Bronchial smooth muscle cell (primary cell): Measurements from ENCODE around the gene CLCN7. TPM values are rescaled to one million over a fixed set of nuclear protein-coding genes. Genes with fewer than 3 reads are reported as not detected.

Experiments used
- total RNA-seq: library from RNA; depleted of rRNA; stranded (reverse); fragments of >200 nt; gene quantifications from 2 replicates; pipeline ENCODE4 v1.2.1, GENCODE V29; 2014

Gene CLCN7
- 58.9 and 65.9 TPM in 2 replicates for total RNA-seq

GRCh38 chr16:1474796-1475551 lies at the start of gene CLCN7:
TSS of gene CLCN7 (minus strand) at chr16:1475028. CDS start at chr16:1474974, 54 bp downstream.

GRCh38 chr16:1492923-1493745 lies 18.3 kb upstream of the CLCN7 start, which contains the start of gene TELO2:
TSS of gene TELO2 (plus strand) at chr16:1493360. CDS start at chr16:1494282, 922 bp downstream.

GRCh38 chr16:1488619-1489018 lies 13.8 kb upstream of the CLCN7 start, which contains the start of gene PTX4:
TSS of gene PTX4 (minus strand) at chr16:1488944. CDS start at chr16:1488909, 35 bp downstream.

DNA sequence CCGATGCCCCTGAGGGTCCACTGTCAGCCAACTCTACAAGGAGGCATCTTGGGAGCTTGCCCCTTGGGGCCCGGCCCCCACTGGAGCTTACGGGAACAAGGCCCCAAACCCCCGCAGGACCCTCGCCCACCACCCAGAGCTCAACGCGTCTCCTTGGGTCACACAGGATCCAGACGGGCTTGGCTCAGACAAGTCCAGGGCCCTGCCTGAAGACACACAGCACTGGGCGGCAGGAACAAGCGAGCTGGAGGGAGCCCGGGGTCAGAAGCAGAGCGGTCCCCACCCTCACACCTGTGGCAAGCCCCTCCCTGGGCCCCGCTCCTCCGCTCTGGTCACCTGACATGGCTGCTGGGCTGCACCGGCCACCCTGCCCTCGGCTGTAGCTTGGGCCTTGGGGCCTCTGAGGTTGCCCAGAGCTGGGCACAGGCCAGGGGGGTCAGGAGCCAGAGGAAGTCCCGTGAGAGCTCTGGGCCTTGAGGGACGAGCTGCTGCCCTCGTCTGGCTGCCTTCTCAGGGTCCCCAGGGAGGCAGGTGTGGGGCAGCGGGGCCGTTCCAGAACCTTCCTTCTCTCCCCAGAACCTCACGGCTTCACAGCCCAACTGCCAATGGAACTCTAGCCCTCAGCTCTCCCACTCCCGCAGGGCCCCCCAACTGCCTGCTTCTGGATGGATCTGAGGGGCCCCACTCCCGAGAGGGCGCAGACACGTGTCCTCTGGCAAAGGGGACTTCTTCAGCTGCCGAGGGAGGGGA lies 30.7 kb downstream of the CLCN7 start, which contains the start of gene CCDC154:
TSS of gene CCDC154 (minus strand) at position 577 of the 750 bp plus-strand sequence. CDS start at position 343, 234 bp downstream.

DNA sequence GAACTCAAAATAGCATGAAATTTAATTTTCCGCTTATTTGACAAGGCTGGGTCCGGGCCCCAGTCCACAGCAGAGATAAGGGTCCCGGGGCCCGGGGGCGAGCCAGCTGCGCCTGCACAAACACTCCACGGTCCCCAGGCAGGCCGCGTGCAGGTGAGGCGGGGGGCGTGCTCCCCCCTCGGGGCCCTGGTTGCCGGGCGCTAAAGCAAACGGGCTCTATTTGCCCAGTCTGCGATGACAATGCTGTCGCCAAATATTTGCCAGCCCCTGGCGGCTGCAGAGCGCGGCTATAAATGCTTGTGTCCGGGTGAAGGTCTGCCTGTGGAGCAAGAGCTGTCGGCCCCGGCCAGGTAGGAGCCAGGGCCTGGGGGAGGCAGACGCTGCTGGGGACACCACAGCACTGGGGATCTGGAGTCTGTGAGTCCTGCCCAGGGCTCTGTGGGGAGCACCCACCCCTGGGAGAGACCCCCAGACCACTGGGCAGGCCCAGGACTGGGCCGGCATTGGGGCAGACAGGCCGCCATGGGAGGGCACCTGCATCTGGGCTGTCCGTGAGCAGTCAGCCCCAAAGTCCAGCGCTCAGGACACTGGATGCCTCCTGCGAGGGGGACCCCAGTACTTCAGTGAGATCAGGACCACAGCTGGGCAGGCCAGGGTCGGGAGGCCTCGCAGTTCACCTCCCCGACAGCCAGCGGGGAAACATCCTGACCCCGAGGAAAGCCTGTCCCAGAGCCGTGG lies 43.9 kb downstream of the CLCN7 start, which contains the start of gene PERCC1:
TSS of gene PERCC1 (plus strand) at position 320 of the 738 bp plus-strand sequence. CDS start 1,516 bp downstream, outside the sequence.

GRCh38 chr16:1414532-1415260 lies 60.1 kb downstream of the CLCN7 start, which contains the start of gene UNKL:
TSS of gene UNKL (minus strand) at chr16:1414704. CDS start at chr16:1414691, 13 bp downstream.

Other genes with a start within 250 kb of the CLCN7 start
- gene TPSG1, start 249.8 kb downstream of the CLCN7 start, total RNA-seq = not detected in 2 replicates
- gene TPSB2, start 244.8 kb downstream of the CLCN7 start, total RNA-seq = not detected in 2 replicates
- gene TPSAB1, start 234.3 kb downstream of the CLCN7 start, total RNA-seq = not detected in 2 replicates
- gene TPSD1, start 219.0 kb downstream of the CLCN7 start, total RNA-seq = not detected in 2 replicates
- gene UBE2I, start 165.4 kb downstream of the CLCN7 start, total RNA-seq = 35.6 and 35.7 TPM in 2 replicates
- 0.32 and 0.34 TPM in 2 replicates for gene BAIAP3, start 141.4 kb downstream of the CLCN7 start, total RNA-seq
- gene TSR3, start 123.2 kb downstream of the CLCN7 start, total RNA-seq = 48.5 and 67.5 TPM in 2 replicates
- gene GNPTG, start 123.1 kb downstream of the CLCN7 start, total RNA-seq = 45.9 and 58.0 TPM in 2 replicates
- 5.2 and 7.2 TPM in 2 replicates for gene UNKL, start 60.3 kb downstream of the CLCN7 start, total RNA-seq
- gene UQCC4, start 54.3 kb downstream of the CLCN7 start, total RNA-seq = 12.6 and 18.4 TPM in 2 replicates
- gene PERCC1, start 44.0 kb downstream of the CLCN7 start, total RNA-seq = not detected in 2 replicates
- 0.32 and 0.43 TPM in 2 replicates for gene CCDC154, start 30.5 kb downstream of the CLCN7 start, total RNA-seq
- gene PTX4, start 13.9 kb upstream of the CLCN7 start, total RNA-seq = not detected in 2 replicates
- gene TELO2, start 18.3 kb upstream of the CLCN7 start, total RNA-seq = 9.5 and 9.7 TPM in 2 replicates
- gene TMEM204, start 58.6 kb upstream of the CLCN7 start, total RNA-seq = 4.6 and 12.3 TPM in 2 replicates
- gene IFT140, start 137.0 kb upstream of the CLCN7 start, total RNA-seq = 40.7 and 63.3 TPM in 2 replicates
- gene CRAMP1, start 137.3 kb upstream of the CLCN7 start, total RNA-seq = 4.3 and 6.4 TPM in 2 replicates
- gene JPT2, start 203.3 kb upstream of the CLCN7 start, total RNA-seq = 7.3 and 12.8 TPM in 2 replicates
- gene MAPK8IP3, start 231.2 kb upstream of the CLCN7 start, total RNA-seq = 47.4 and 52.1 TPM in 2 replicates